ENCODE data around the gene FGD2. TPM values are rescaled to one million over a fixed set of nuclear protein-coding genes. Genes with fewer than 3 reads are reported as not detected.
A peak's percentile ranks its signal among the peaks of the same experiment; 100 is the strongest.

FGD2 gene
- total and polyA plus RNA-seq, 9 of the 15 experiments (the other 6 are each of a cell fraction or from before 2014, with no cell fraction given): 0.09 TPM; not detected in 8

- BruUV-seq (replicated peaks): no TSS peak
- peak overlapping the region in 1 of 2 experiments; percentile 69; a peak in 2 of 4 replicates for H3K9ac ChIP-seq (ENCODE audit: insufficient read depth in 1 of 2, low read depth in 2 of 2, low read length in 2 of 2)
- POLR2A ChIA-PET: interaction anchor here (0.5 to 7.6 kb wide), 7 partner anchors 17 to 261 kb away, joined by 3 to 128 read pairs (median 3); partner anchors contain the start of gene PIM1
Measured at GRCh38 chr6:37024656-37025337, 19.3 kb downstream of the FGD2 start.

More at GRCh38 chr6:37024656-37025337, 19.3 kb downstream of the FGD2 start:
- H3K27me3 ChIP-seq (ENCODE audit: control insufficient read depth in 2 of 2, insufficient read depth in 2 of 2, low read length in 2 of 2): no peaks in the 10 kb centered on the region
- DNase-seq (ENCODE audit: extremely low read depth in 1 of 4, low spot score in 3 of 4) (no peak), ATAC-seq (no peak), FAIRE-seq (no peak)
- WGBS (ENCODE audit: insufficient coverage, low coverage, missing lambda C conversion rate): 88% methylated on average over 15 of the region's 15 CpGs
- H3K4me1 ChIP-seq (replicated peaks in 1 of 2; ENCODE audit: control insufficient read depth in 2 of 2, insufficient read depth in 2 of 2, low read length in 2 of 2): peaks cover 4 to 55% of the 10 kb centered on the region in 2 experiments; a peak in 4 of 5 replicates
- H3K79me2 ChIP-seq (ENCODE audit: control insufficient read depth, insufficient read depth, low read length): no peaks in the 10 kb centered on the region
- no peaks in the 10 kb centered on the region for H3K9me3 ChIP-seq (replicated peaks; ENCODE audit: control insufficient read depth, insufficient read depth, low read depth, low read length)
- CTCF ChIA-PET (ENCODE audit: low intra/inter-chr PET ratio): interaction anchor here (0.6 to 9.7 kb wide), 2 partner anchors 151 to 184 kb away, joined by 5 to 204 read pairs; no protein-coding TSS in a partner anchor
- no peak overlapping the region for H3K27ac ChIP-seq (ENCODE audit: extremely low read depth, low read depth, low read length)
- H3K4me2 ChIP-seq (ENCODE audit: insufficient read depth, low read length): no peak overlapping the region
- H4K20me1 ChIP-seq (replicated peaks; ENCODE audit: control insufficient read depth, insufficient read depth, low read length): no peaks in the 10 kb centered on the region
- TF ChIP-seq FOXK2 (conservative IDR thresholded peaks at IDR 0.05 in 1 of 2, IDR thresholded peaks at IDR 0.05 in 1 of 2; ENCODE audit: low read depth in 2 of 2) (no peak), ZNF589 (CRISPR knock-in tag; IDR thresholded peaks at IDR 0.05; ENCODE audit: low read depth) (no peak), PRDM10 (IDR thresholded peaks at IDR 0.05; ENCODE audit: partially characterized antibody) (peak; percentile 94), PATZ1 (CRISPR knock-in tag; IDR thresholded peaks at IDR 0.05; ENCODE audit: borderline replicate concordance) (no peak)
- in situ Hi-C loops (cut with MboI) (loop anchor here (5.0 to 25.0 kb wide), 4 partner anchors 150 to 1463 kb away; partner anchors contain the start of gene PIM1), intact Hi-C loops (cut with micrococcal nuclease) (loop anchor here (10.0 kb wide), 2 partner anchors 460 to 670 kb away; partner anchors contain the start of gene MDGA1)
- no peaks in the 10 kb centered on the region for H3K9me1 ChIP-seq (ENCODE audit: control insufficient read depth, insufficient read depth, low read length)
- H2AFZ ChIP-seq (ENCODE audit: low read depth, low read length): no peak overlapping the region
- no peaks in the 10 kb centered on the region for H3K36me3 ChIP-seq (ENCODE audit: control insufficient read depth, insufficient read depth, low read length)
- H3K4me3 ChIP-seq: no peak overlapping the region
